Neural progenitor cell (in vitro differentiated cells): ENCODE measurements around the gene CLEC9A. TPM values are rescaled to one million over a fixed set of nuclear protein-coding genes. Genes with fewer than 3 reads are reported as not detected.

Source experiments
- DNase-seq: peaks from one replicate; pipeline ENCODE4 v3.0.0-alpha.2; 2016; ENCODE audit warnings: low spot score
- H2AFZ ChIP-seq: fragments of 200-600 bp; sonication (generic); replicated peaks from 2 replicates; pipeline ENCODE4 v1.6.1; 2016; ENCODE audit warnings: antibody characterized with exemption
- H3F3A ChIP-seq: fragments of 200-600 bp; sonication (generic); 2 replicates; pipeline ENCODE4 v1.6.1; 2016; ENCODE audit warnings: antibody characterized with exemption, low read depth
- H3K27ac ChIP-seq: fragments of 200-600 bp; sonication (generic); 2 replicates; pipeline ENCODE4 v1.5.1; 2016; ENCODE audit warnings: mild to moderate bottlenecking
- H3K27me3 ChIP-seq: fragments of 200-600 bp; sonication (generic); 2 replicates; pipeline ENCODE4 v1.6.1; 2016; ENCODE audit warnings: mild to moderate bottlenecking, moderate library complexity
- H3K36me3 ChIP-seq: fragments of 200-600 bp; sonication (generic); 2 replicates; pipeline ENCODE4 v1.5.1; 2016
- H3K4me1 ChIP-seq: fragments of 200-600 bp; sonication (generic); 2 replicates; pipeline ENCODE4 v1.6.1; 2016; ENCODE audit warnings: mixed run types
- H3K4me2 ChIP-seq: fragments of 200-600 bp; sonication (generic); 2 replicates; pipeline ENCODE4 v1.6.1; 2016
- H3K4me3 ChIP-seq: fragments of 200-600 bp; sonication (generic); 2 replicates; pipeline ENCODE4 v1.5.1; 2016
- H3K79me2 ChIP-seq: fragments of 200-600 bp; sonication (generic); 2 replicates; pipeline ENCODE4 v1.6.1; 2016; ENCODE audit warnings: low read depth
- H3K9ac ChIP-seq: fragments of 200-600 bp; sonication (generic); 2 replicates; pipeline ENCODE4 v1.6.1; 2016
- H3K9me3 ChIP-seq: fragments of 200-600 bp; sonication (generic); 2 replicates; pipeline ENCODE4 v1.5.1; 2016; ENCODE audit warnings: low read depth
- H4K20me1 ChIP-seq: fragments of 200-600 bp; sonication (generic); 2 replicates; pipeline ENCODE4 v1.6.1; 2016; ENCODE audit warnings: low read depth
- H3K27ac Mint-ChIP-seq: 3 replicates; pipeline ENCODE4 v1.8.0; 2021; ENCODE audit warnings: mixed read lengths
- H3K27me3 Mint-ChIP-seq: 2 replicates; pipeline ENCODE4 v1.8.0; 2022; ENCODE audit warnings: low read depth, mild to moderate bottlenecking, inconsistent platforms, moderate library complexity, mixed read lengths; ENCODE audit not compliant: insufficient read depth
- H3K36me3 Mint-ChIP-seq: 3 replicates; pipeline ENCODE4 v1.8.0; 2021; ENCODE audit warnings: mixed read lengths
- H3K4me1 Mint-ChIP-seq: 3 replicates; pipeline ENCODE4 v1.8.0; 2021; ENCODE audit warnings: mixed read lengths
- H3K4me3 Mint-ChIP-seq: 3 replicates; pipeline ENCODE4 v1.8.0; 2021; ENCODE audit warnings: mild to moderate bottlenecking, moderate library complexity, mixed read lengths
- H3K9me3 Mint-ChIP-seq: 3 replicates; pipeline ENCODE4 v1.8.0; 2020; ENCODE audit warnings: mixed read lengths
- EZH2 ChIP-seq: fragments of 200-600 bp; sonication (generic); IDR thresholded peaks from 2 replicates; pipeline ENCODE4 v1.6.1; 2017; ENCODE audit warnings: antibody characterized with exemption, mild to moderate bottlenecking, moderate library complexity
- EZH2phosphoT487 ChIP-seq: fragments of 200-600 bp; sonication (generic); IDR thresholded peaks from 2 replicates; pipeline ENCODE4 v1.6.1; 2017; ENCODE audit warnings: antibody characterized with exemption
- total RNA-seq: library from RNA; depleted of rRNA; stranded (reverse); fragments of >200 nt; gene quantifications from 2 replicates; pipeline ENCODE4 v1.2.3, GENCODE V29; 2015; ENCODE audit warnings: low replicate concordance
- TF ChIP-seq, protein P1 (sequence below): fragments of 200-600 bp; sonication (generic); IDR thresholded peaks from 2 replicates; pipeline ENCODE4 v1.5.1; 2017; ENCODE audit warnings: antibody characterized with exemption, mild to moderate bottlenecking

CLEC9A gene
- total RNA-seq, 1 donor from 2014 or later, result not detected

DNA sequence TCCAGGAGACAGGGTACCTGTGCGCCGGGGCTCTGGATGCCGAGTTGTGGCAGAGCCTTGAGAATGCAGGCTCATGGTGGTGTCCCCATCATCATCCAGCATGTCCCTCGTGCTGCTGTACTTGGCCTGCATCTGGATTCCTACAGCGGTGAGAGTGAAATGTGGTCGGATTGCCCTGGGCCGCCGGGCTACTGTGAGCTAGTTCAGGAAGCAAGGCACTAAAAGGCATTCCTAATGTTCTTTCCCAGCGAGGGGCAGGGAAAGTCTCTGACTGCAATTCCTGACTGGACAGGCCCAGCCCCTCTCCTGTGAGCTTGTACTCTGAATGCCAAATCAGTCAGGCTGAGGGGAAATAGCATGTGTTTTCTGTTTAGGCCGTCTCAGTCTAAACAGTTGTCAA lies 68.3 kb downstream of the CLEC9A start, which contains the start of gene CLEC1A:
TSS of gene CLEC1A (minus strand) at position 195 of the 400 bp plus-strand sequence. CDS start at position 132, 63 bp downstream.
- Mint-ChIP-seq H3K27ac (no peak within 1 kb of the TSS), H3K36me3 (no peaks in the 10 kb centered on the region), H3K27me3 (no peaks in the 10 kb centered on the region), H3K9me3 (peaks cover 3% of the 10 kb centered on the region), H3K4me3 (no peak within 1 kb of the TSS), H3K4me1 (peaks cover 14% of the 10 kb centered on the region)
- Histone ChIP-seq H3K36me3 (no peaks in the 10 kb centered on the region), H2AFZ (peak within 1 kb of the TSS; percentile 79), H3K79me2 (no peaks in the 10 kb centered on the region), H3K9me3 (no peaks in the 10 kb centered on the region), H3K27me3 (no peaks in the 10 kb centered on the region), H3K4me1 (peaks cover 8% of the 10 kb centered on the region), H3K9ac (no peak within 1 kb of the TSS), H4K20me1 (no peaks in the 10 kb centered on the region), H3F3A (peaks cover 7% of the 10 kb centered on the region), H3K4me3 (no peak within 1 kb of the TSS), H3K27ac (no peak within 1 kb of the TSS), H3K4me2 (peak within 1 kb of the TSS; percentile 41)
- TF ChIP-seq EZH2, result no peak
- peak; percentile 72 for DNase-seq

DNA sequence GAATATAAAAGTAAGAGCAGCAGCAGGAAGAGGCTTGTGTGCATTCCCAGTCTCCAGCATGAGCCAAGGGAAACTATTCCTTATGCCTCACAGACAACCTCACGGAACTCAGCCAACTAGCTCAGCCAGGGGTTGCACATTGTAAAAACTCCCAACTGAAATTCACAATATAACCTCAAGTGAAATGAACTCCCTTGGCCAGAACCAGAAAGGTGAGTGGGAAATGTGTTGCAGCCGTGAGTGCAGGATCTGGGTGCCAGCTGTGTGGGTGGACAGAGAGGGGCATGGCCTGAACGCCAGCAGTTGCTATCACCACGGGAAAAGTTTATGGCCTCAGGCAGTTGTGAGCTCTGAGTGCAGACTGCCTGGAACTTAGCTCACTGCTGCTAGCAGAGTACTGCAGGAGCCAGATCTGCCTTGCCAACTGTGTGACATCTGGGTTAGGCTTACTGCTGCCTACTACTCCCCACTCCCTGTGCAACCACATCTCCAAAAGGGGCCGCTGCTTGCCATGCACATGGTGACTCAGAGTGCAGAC lies 70.6 kb downstream of the CLEC9A start:
- Mint-ChIP-seq H3K36me3 (no peaks in the 10 kb centered on the region), H3K27me3 (peaks cover 2% of the 10 kb centered on the region), H3K4me3 (no peak overlapping the region), H3K4me1 (peaks cover 14% of the 10 kb centered on the region), H3K9me3 (peaks cover 7% of the 10 kb centered on the region), H3K27ac (no peak overlapping the region)
- H3K4me1 ChIP-seq, result peaks cover 8% of the 10 kb centered on the region
- H3K9me3 ChIP-seq, result no peaks in the 10 kb centered on the region
- no peak overlapping the region for H2AFZ ChIP-seq
- no peak overlapping the region for H3K4me3 ChIP-seq
- H3F3A ChIP-seq, result peaks cover 7% of the 10 kb centered on the region
- no peak for DNase-seq
- H3K9ac ChIP-seq, result no peak overlapping the region
- H3K79me2 ChIP-seq, result no peaks in the 10 kb centered on the region
- TF ChIP-seq, protein P1, sequence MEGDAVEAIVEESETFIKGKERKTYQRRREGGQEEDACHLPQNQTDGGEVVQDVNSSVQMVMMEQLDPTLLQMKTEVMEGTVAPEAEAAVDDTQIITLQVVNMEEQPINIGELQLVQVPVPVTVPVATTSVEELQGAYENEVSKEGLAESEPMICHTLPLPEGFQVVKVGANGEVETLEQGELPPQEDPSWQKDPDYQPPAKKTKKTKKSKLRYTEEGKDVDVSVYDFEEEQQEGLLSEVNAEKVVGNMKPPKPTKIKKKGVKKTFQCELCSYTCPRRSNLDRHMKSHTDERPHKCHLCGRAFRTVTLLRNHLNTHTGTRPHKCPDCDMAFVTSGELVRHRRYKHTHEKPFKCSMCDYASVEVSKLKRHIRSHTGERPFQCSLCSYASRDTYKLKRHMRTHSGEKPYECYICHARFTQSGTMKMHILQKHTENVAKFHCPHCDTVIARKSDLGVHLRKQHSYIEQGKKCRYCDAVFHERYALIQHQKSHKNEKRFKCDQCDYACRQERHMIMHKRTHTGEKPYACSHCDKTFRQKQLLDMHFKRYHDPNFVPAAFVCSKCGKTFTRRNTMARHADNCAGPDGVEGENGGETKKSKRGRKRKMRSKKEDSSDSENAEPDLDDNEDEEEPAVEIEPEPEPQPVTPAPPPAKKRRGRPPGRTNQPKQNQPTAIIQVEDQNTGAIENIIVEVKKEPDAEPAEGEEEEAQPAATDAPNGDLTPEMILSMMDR, result no peak
- no peak for TF ChIP-seq EZH2
- TF ChIP-seq EZH2phosphoT487, result no peak
- no peaks in the 10 kb centered on the region for H3K27me3 ChIP-seq
- H3K4me2 ChIP-seq, result no peak overlapping the region
- no peak overlapping the region for H3K27ac ChIP-seq
- no peaks in the 10 kb centered on the region for H4K20me1 ChIP-seq
- H3K36me3 ChIP-seq, result no peaks in the 10 kb centered on the region

DNA sequence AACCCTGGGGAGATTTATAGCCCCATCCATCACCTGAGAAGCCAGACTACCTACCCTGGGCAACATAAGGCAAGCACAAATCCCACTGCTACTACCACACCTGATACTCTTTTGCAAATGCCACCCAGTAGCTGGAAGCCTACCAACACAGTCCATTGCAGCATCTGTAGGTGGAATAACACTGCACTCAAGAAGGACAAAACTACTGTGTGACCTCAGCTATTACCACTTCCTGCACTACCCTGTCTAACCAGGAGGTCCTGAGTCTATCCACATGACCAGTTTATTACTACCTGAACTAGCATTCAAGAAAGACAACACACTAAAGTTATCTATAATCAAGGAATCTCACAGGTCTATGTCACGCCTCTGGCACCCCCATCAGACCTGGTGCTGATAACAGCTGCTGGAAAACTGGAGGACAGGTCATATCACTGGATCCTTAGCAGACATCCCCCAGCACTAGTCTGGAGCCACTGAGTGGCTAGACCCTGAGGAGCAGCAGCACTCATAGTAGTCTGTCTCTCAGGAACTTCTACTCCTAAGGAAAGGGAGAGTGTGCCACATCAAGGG lies 71.3 kb downstream of the CLEC9A start:
- H3K4me3 ChIP-seq, result no peak overlapping the region
- H2AFZ ChIP-seq, result no peak overlapping the region
- H3K36me3 ChIP-seq, result no peaks in the 10 kb centered on the region
- no peaks in the 10 kb centered on the region for H3K9me3 ChIP-seq
- no peaks in the 10 kb centered on the region for H4K20me1 ChIP-seq
- H3K27me3 ChIP-seq, result no peaks in the 10 kb centered on the region
- H3K79me2 ChIP-seq, result no peaks in the 10 kb centered on the region
- H3F3A ChIP-seq, result peaks cover 7% of the 10 kb centered on the region
- no peak overlapping the region for H3K4me2 ChIP-seq
- H3K9me3 Mint-ChIP-seq, result peaks cover 7% of the 10 kb centered on the region
- peaks cover 2% of the 10 kb centered on the region for H3K27me3 Mint-ChIP-seq
- no peak overlapping the region for H3K4me3 Mint-ChIP-seq
- H3K27ac Mint-ChIP-seq, result no peak overlapping the region
- TF ChIP-seq EZH2, result no peak
- TF ChIP-seq, protein P1, result no peak
- no peak for TF ChIP-seq EZH2phosphoT487
- H3K4me1 Mint-ChIP-seq, result peaks cover 14% of the 10 kb centered on the region
- H3K27ac ChIP-seq, result no peak overlapping the region
- no peak for DNase-seq
- H3K4me1 ChIP-seq, result peaks cover 8% of the 10 kb centered on the region
- no peak overlapping the region for H3K9ac ChIP-seq
- no peaks in the 10 kb centered on the region for H3K36me3 Mint-ChIP-seq

DNA sequence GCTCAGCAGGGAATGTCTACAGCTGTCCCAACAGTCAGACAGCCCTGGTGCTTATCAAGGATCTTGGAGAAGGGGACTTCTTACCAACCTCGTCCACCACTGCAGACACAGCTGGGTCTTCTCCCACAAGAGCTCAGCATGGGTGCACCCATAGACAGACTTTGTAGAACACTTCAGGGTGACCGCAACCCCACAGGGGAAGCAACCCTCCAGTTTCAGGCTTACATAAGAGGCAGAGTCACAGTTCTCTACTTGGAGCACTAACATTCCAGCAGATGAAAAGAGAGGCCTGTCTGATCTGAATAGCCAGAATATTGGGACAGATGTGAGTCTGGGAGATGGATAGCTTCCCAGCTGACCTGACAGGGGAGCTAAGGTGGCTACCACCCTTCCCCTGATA lies 71.8 kb downstream of the CLEC9A start:
- H3K79me2 ChIP-seq, result no peaks in the 10 kb centered on the region
- H4K20me1 ChIP-seq, result no peaks in the 10 kb centered on the region
- no peak overlapping the region for H2AFZ ChIP-seq
- no peak for TF ChIP-seq EZH2
- TF ChIP-seq EZH2phosphoT487, result no peak
- TF ChIP-seq, protein P1, result no peak
- no peak overlapping the region for H3K27ac ChIP-seq
- no peaks in the 10 kb centered on the region for H3K36me3 ChIP-seq
- Mint-ChIP-seq H3K36me3 (no peaks in the 10 kb centered on the region), H3K4me3 (no peak overlapping the region), H3K27me3 (peaks cover 3% of the 10 kb centered on the region), H3K4me1 (peaks cover 13% of the 10 kb centered on the region), H3K27ac (no peak overlapping the region), H3K9me3 (peaks cover 7% of the 10 kb centered on the region)
- H3F3A ChIP-seq, result peaks cover 7% of the 10 kb centered on the region
- no peak overlapping the region for H3K4me3 ChIP-seq
- no peak overlapping the region for H3K4me2 ChIP-seq
- no peaks in the 10 kb centered on the region for H3K27me3 ChIP-seq
- peaks cover 8% of the 10 kb centered on the region for H3K4me1 ChIP-seq
- no peak overlapping the region for H3K9ac ChIP-seq
- H3K9me3 ChIP-seq, result no peaks in the 10 kb centered on the region
- DNase-seq, result no peak
